Vagina (tissue), 2 donors: ENCODE data around the gene ALDH3A1. TPM values are rescaled to one million over a fixed set of nuclear protein-coding genes. Genes with fewer than 3 reads are reported as not detected.

Source experiments
- DNase-seq, 2 donors: peaks; one replicate each; pipeline ENCODE4 v3.0.0-alpha.2; 2017; ENCODE audit errors: extremely low spot score in 2 of 2
- H3K27ac ChIP-seq: fragments of 200-600 bp; sonication (generic); one replicate; pipeline ENCODE4 v1.5.1; 2019
- H3K27me3 ChIP-seq: fragments of 200-600 bp; sonication (generic); one replicate; pipeline ENCODE4 v1.5.1; 2019
- H3K36me3 ChIP-seq, 2 donors: fragments of 200-600 bp; sonication (generic); one replicate each; pipeline ENCODE4 v1.5.1; 2017 to 2019
- H3K4me1 ChIP-seq: fragments of 200-600 bp; sonication (generic); one replicate; pipeline ENCODE4 v1.5.1; 2019
- H3K4me3 ChIP-seq, 2 donors: fragments of 200-600 bp; sonication (generic); 1 replicate in 1 of 2; 2 replicates in 1 of 2; pipeline ENCODE4 v1.5.1; 2016 to 2019
- H3K9me3 ChIP-seq: fragments of 200-600 bp; sonication (generic); one replicate; pipeline ENCODE4 v1.5.1; 2019
- POLR2A ChIP-seq, 2 donors: fragments of 450-650 bp; IDR thresholded peaks; one replicate each; pipeline ENCODE4 v1.6.1; 2017; ENCODE audit warnings: antibody characterized with exemption in 2 of 2, mild to moderate bottlenecking in 2 of 2, moderate library complexity in 2 of 2
- POLR2AphosphoS5 ChIP-seq, 2 donors: sonication (generic); formaldehyde crosslinking; IDR thresholded peaks; one replicate each; pipeline ENCODE4 v1.9.0; 2017; ENCODE audit warnings: antibody characterized with exemption in 2 of 2, mild to moderate bottlenecking in 2 of 2, low read depth in 1 of 2; ENCODE audit not compliant: insufficient read depth in 1 of 2
- intact Hi-C: fragments of 100-400 bp; cut with DNase I; formaldehyde crosslinking; loops from one replicate; pipeline ENCODE4 v1.15.1; 2023
- total RNA-seq: library from RNA; depleted of rRNA; stranded (reverse); fragments of >200 nt; gene quantifications from one replicate; pipeline ENCODE4 v1.2.3, GENCODE V29; 2016
- TF ChIP-seq, protein P1 (sequence below), 3 experiments: fragments of 450-650 bp in 2 of 3; fragments of 200-600 bp in 1 of 3; sonication (generic) in 1 of 3; IDR thresholded peaks; one replicate each; pipeline ENCODE4 v1.5.1; 2017 to 2019; ENCODE audit warnings: antibody characterized with exemption in 3 of 3, mild to moderate bottlenecking in 2 of 3, moderate library complexity in 2 of 3

Gene ALDH3A1
- total RNA-seq, 1 donor from 2014 or later, result 14.2 TPM

DNA sequence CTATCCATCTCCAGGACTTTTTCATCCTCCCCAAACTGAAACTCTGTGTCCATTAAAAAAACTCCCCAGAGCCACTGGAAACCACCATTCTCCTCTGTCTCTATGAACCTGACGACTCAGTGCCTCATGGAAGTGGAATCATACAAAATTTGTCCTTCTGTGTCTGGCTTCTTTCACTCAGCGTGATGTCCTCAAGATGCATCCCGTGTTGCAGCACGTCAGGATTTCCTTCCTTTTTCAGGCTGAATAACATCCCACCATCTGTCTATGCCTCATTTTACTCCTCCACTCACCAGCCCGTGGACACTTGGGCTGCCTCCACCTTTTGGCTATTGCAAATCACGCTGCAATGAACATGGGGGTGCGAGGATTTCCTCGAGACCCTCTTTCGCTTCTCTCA is 12.6 kb upstream of the ALDH3A1 start:
- H3K9me3 ChIP-seq, result no peaks in the 10 kb centered on the region
- no peaks in the 10 kb centered on the region for H3K27me3 ChIP-seq
- no peak for TF ChIP-seq POLR2A (IDR thresholded peaks at IDR 0.05)
- TF ChIP-seq, protein P1, sequence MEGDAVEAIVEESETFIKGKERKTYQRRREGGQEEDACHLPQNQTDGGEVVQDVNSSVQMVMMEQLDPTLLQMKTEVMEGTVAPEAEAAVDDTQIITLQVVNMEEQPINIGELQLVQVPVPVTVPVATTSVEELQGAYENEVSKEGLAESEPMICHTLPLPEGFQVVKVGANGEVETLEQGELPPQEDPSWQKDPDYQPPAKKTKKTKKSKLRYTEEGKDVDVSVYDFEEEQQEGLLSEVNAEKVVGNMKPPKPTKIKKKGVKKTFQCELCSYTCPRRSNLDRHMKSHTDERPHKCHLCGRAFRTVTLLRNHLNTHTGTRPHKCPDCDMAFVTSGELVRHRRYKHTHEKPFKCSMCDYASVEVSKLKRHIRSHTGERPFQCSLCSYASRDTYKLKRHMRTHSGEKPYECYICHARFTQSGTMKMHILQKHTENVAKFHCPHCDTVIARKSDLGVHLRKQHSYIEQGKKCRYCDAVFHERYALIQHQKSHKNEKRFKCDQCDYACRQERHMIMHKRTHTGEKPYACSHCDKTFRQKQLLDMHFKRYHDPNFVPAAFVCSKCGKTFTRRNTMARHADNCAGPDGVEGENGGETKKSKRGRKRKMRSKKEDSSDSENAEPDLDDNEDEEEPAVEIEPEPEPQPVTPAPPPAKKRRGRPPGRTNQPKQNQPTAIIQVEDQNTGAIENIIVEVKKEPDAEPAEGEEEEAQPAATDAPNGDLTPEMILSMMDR (IDR thresholded peaks at IDR 0.05), result no peak
- no peak for TF ChIP-seq POLR2AphosphoS5 (IDR thresholded peaks at IDR 0.05; ENCODE audit: insufficient read depth in 1 of 2, low read depth in 1 of 2)
- intact Hi-C loops, result loop anchor here (10.0 kb wide), 2 partner anchors 106 to 396 kb away; partner anchors contain the start of gene B9D1
- DNase-seq, result no peak
- peaks cover 9% of the 10 kb centered on the region for H3K4me1 ChIP-seq
- no peak overlapping the region for H3K4me3 ChIP-seq
- no peak overlapping the region for H3K27ac ChIP-seq
- H3K36me3 ChIP-seq, result no peaks in the 10 kb centered on the region

DNA sequence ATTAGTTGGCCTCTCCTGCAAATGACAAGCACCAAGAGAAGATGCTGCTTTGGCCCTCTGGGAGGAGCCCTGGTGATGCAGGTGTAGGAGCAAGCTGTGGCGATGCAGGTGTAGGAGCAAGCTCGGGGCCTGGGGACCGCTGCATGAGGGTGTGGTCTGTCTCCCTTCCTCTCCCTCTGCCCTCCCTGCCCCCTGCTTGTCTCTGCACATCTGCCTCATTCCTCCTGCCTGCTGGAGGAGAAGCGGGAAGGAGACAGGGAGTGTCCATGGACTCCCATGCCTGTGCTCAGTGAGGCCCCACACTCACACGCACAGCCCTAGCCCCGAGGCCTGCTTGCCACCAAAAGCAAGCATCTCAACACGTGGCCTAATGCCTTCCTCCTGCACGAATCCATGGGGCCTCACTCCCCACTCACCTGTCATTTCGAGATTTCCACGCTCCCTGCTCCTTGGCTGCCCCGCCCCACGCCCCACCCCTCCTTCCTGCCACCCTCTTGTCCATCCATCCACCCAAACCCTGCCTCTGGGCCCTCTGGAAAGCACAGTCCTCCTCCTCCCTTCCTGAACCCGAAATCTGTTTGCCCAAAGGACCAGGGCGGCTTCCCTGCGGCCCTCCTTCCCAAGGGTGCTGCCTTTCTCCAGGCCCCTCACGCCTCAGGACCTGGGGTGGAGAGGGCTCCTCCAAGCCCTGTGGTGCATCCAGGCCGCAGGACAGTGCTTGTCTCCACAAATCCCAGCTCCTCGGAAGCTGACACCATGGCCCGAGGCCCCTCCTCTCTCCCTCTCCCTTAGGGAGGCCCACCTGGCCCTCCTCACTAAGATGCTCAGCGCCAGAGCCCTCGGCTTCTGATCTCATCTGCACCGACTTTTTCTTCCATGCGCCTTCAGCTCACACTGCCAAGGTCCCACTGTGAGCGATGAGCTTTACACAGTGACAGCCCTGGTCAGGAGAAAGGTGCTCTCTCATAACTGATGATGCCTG is 11.8 kb upstream of the ALDH3A1 start:
- Histone ChIP-seq H3K36me3 (no peaks in the 10 kb centered on the region), H3K4me3 (no peak overlapping the region), H3K9me3 (no peaks in the 10 kb centered on the region), H3K27me3 (no peaks in the 10 kb centered on the region), H3K27ac (no peak overlapping the region), H3K4me1 (peaks cover 9% of the 10 kb centered on the region)
- intact Hi-C loops, result loop anchor here (10.0 kb wide), 2 partner anchors 105 to 395 kb away; partner anchors contain the start of gene B9D1
- TF ChIP-seq POLR2A (IDR thresholded peaks at IDR 0.05) (no peak), POLR2AphosphoS5 (IDR thresholded peaks at IDR 0.05; ENCODE audit: insufficient read depth in 1 of 2, low read depth in 1 of 2) (no peak)
- TF ChIP-seq, protein P1 (IDR thresholded peaks at IDR 0.05), result no peak
- no peak for DNase-seq

DNA sequence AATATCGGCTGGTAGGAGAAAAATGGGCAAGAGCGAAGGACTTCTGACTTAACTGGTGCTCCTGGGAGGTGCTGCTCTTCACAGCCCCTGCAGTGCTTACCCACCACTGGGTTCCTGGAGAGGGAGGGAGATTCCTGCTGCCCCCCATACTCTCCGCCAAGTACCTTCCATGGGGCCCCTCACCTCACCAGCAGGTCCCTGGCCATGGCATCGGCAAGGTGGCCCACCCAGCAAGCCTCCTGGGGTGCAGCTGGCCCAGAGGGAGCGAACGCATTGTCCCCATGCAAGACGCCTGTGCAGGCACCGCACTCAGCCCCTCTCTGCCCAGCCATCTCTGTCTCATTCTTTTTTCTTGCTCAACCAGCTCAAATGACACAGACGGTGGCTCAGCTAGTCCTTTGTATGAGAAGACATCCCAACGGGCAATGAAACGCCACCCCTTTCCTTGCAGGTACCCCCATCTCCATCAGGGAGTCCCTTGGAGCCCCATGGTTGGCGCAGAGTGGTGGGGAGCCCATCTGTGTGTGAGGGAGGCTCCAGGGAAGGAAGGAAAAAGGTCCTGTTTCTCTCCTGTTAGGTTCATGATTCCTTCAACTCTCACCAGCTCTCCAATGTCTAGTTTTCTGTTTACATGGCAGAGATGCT is 9.6 kb upstream of the ALDH3A1 start:
- Histone ChIP-seq H3K9me3 (no peaks in the 10 kb centered on the region), H3K4me3 (no peak overlapping the region), H3K27me3 (no peaks in the 10 kb centered on the region), H3K36me3 (no peaks in the 10 kb centered on the region), H3K4me1 (peaks cover 21% of the 10 kb centered on the region), H3K27ac (no peak overlapping the region)
- intact Hi-C loops, result no loop called here
- TF ChIP-seq POLR2A (IDR thresholded peaks at IDR 0.05) (no peak), POLR2AphosphoS5 (IDR thresholded peaks at IDR 0.05; ENCODE audit: insufficient read depth in 1 of 2, low read depth in 1 of 2) (no peak)
- TF ChIP-seq, protein P1 (IDR thresholded peaks at IDR 0.05), result no peak
- no peak for DNase-seq

DNA sequence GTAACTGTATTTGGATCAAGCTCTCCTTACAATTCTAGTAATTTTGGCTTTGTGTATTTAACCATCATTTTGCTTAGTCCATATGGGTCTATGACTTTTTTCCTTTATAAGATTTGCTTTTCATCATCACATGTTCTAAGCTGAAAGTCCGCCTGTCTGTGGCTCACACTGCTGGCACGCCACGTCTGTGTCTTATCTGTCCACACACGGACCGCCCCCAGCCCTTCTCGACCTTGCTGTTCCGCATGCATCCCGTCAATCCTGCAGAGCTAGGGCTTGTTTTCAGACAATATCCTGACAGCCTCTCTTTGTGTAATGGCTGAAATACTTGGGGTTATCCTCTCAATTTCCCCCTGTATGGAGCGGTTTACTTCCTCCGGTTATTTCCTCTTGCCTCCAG is 8.4 kb upstream of the ALDH3A1 start:
- intact Hi-C loops, result no loop called here

More for the DNA sequence above, 8.4 kb upstream of the ALDH3A1 start:
- DNase-seq, result no peak
- Histone ChIP-seq H3K9me3 (no peaks in the 10 kb centered on the region), H3K27ac (no peak overlapping the region), H3K4me1 (peaks cover 24% of the 10 kb centered on the region), H3K36me3 (no peaks in the 10 kb centered on the region), H3K4me3 (no peak overlapping the region), H3K27me3 (no peaks in the 10 kb centered on the region)
- TF ChIP-seq POLR2AphosphoS5 (IDR thresholded peaks at IDR 0.05; ENCODE audit: insufficient read depth in 1 of 2, low read depth in 1 of 2) (no peak), POLR2A (IDR thresholded peaks at IDR 0.05) (no peak)
- TF ChIP-seq, protein P1 (IDR thresholded peaks at IDR 0.05), result no peak
